GM19467 (cell line): ENCODE measurements around the gene RALGAPA2.

Experiments used
- ATAC-seq: cut with Tn5 transposase; IDR thresholded peaks from one replicate; pipeline ENCODE4 v1.9.1; 2021; ENCODE audit warnings: mild to moderate bottlenecking, moderate library complexity; ENCODE audit not compliant: unreplicated experiment

The RALGAPA2 gene

GRCh38 chr20:20585146-20585545 lies 127.3 kb downstream of the RALGAPA2 start:
- no peak for ATAC-seq

GRCh38 chr20:20582734-20583133 lies 129.7 kb downstream of the RALGAPA2 start:
- ATAC-seq, result no peak

- no peak for ATAC-seq
Observed at GRCh38 chr20:20580139-20580538, 132.3 kb downstream of the RALGAPA2 start.

- ATAC-seq, result no peak
Observed at GRCh38 chr20:20578838-20579237, 133.6 kb downstream of the RALGAPA2 start.

GRCh38 chr20:20573797-20574196 lies 138.6 kb downstream of the RALGAPA2 start:
- no peak for ATAC-seq

- ATAC-seq, result no peak
Observed at GRCh38 chr20:20571068-20571780, 141.2 kb downstream of the RALGAPA2 start.

- ATAC-seq, result no peak
Observed at GRCh38 chr20:20568604-20569205, 143.7 kb downstream of the RALGAPA2 start.

- no peak for ATAC-seq
Observed at GRCh38 chr20:20567712-20568111, 144.7 kb downstream of the RALGAPA2 start.

- ATAC-seq, result no peak
Observed at GRCh38 chr20:20566516-20566915, 145.9 kb downstream of the RALGAPA2 start.

GRCh38 chr20:20564279-20564678 lies 148.2 kb downstream of the RALGAPA2 start:
- no peak for ATAC-seq

- no peak for ATAC-seq
Observed at GRCh38 chr20:20562507-20562906, 149.9 kb downstream of the RALGAPA2 start.

GRCh38 chr20:20561841-20562240 lies 150.6 kb downstream of the RALGAPA2 start:
- peak; percentile 57 for ATAC-seq

GRCh38 chr20:20561172-20561571 lies 151.3 kb downstream of the RALGAPA2 start:
- ATAC-seq, result no peak

GRCh38 chr20:20557406-20557805 lies 155.0 kb downstream of the RALGAPA2 start:
- no peak for ATAC-seq

GRCh38 chr20:20555838-20556237 lies 156.6 kb downstream of the RALGAPA2 start:
- no peak for ATAC-seq

GRCh38 chr20:20554951-20555350 lies 157.5 kb downstream of the RALGAPA2 start:
- ATAC-seq, result no peak

- no peak for ATAC-seq
Observed at GRCh38 chr20:20553541-20553940, 158.9 kb downstream of the RALGAPA2 start.

GRCh38 chr20:20552076-20552475 lies 160.4 kb downstream of the RALGAPA2 start:
- ATAC-seq, result no peak

- ATAC-seq, result no peak
Observed at GRCh38 chr20:20551409-20551808, 161.0 kb downstream of the RALGAPA2 start.

GRCh38 chr20:20549704-20550103 lies 162.7 kb downstream of the RALGAPA2 start:
- no peak for ATAC-seq

GRCh38 chr20:20549267-20549612 lies 163.2 kb downstream of the RALGAPA2 start:
- ATAC-seq, result no peak

GRCh38 chr20:20548527-20549266 lies 163.7 kb downstream of the RALGAPA2 start:
- no peak for ATAC-seq
